ENCODE results near the gene EVC2. TPM values are rescaled to one million over a fixed set of nuclear protein-coding genes. Genes with fewer than 3 reads are reported as not detected.
A peak's percentile ranks its signal among the peaks of the same experiment; 100 is the strongest.

The EVC2 gene
- total RNA-seq, 1 donor from 2014 or later: 7.4 TPM

DNA sequence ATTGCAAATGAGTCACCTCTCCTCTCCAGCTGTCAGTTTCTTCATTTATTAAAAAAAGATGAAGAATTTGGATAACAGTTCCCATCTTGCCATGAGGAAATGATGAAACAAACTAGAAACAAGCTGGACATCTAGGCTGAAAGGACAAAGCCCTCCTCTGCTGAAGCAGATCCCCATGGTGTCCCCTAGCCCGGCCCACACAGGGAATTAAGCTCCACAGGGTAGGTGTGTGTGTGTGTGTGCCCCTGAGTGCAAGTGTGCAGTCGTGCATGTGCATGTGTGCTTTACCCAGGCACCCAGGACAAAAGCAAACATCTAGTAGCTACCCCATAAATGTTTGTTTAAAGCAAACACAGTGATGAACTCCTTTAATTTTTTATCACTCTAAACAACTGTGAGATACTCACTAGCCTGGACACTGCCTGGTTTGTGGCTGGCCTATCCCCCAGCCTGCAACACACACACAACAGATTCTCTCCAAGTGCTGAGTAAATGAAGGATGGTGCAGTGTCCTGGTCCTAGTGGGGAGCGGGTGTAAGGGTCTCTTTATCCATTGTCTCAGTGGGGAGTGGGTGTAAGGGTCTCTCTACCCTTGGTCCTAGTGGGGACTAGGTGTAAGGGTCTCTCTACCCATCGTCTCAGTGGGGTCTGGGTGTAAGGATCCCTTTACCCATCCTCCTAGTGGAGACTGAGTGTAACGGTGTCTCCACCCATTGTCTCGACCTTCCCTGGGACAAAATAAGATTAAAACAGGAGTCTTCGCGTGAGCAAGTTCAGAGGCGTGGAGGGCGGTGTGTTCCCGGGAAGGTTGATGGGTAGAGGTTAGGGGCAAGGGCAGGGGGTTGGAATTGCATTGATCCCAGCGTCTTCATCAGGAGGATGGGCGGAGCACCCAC lies 2.0 kb upstream of the EVC2 start:
- TF ChIP-seq, protein P1, sequence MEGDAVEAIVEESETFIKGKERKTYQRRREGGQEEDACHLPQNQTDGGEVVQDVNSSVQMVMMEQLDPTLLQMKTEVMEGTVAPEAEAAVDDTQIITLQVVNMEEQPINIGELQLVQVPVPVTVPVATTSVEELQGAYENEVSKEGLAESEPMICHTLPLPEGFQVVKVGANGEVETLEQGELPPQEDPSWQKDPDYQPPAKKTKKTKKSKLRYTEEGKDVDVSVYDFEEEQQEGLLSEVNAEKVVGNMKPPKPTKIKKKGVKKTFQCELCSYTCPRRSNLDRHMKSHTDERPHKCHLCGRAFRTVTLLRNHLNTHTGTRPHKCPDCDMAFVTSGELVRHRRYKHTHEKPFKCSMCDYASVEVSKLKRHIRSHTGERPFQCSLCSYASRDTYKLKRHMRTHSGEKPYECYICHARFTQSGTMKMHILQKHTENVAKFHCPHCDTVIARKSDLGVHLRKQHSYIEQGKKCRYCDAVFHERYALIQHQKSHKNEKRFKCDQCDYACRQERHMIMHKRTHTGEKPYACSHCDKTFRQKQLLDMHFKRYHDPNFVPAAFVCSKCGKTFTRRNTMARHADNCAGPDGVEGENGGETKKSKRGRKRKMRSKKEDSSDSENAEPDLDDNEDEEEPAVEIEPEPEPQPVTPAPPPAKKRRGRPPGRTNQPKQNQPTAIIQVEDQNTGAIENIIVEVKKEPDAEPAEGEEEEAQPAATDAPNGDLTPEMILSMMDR (IDR thresholded peaks at IDR 0.05; ENCODE audit: unreplicated experiment): peak; percentile 34
- Mint-ChIP-seq H3K27me3 (ENCODE audit: unreplicated experiment) (peaks cover 19% of the 10 kb centered on the region), H3K36me3 (ENCODE audit: low read depth, unreplicated experiment) (peaks cover 14% of the 10 kb centered on the region), H3K4me1 (ENCODE audit: unreplicated experiment) (peaks cover 28% of the 10 kb centered on the region), H3K9me3 (ENCODE audit: unreplicated experiment) (peaks cover 4% of the 10 kb centered on the region), H3K27ac (ENCODE audit: unreplicated experiment) (no peak overlapping the region), H3K4me3 (ENCODE audit: unreplicated experiment) (peak overlapping the region; percentile 90)
- DNase-seq (ENCODE audit: low spot score): peak; percentile 8

DNA sequence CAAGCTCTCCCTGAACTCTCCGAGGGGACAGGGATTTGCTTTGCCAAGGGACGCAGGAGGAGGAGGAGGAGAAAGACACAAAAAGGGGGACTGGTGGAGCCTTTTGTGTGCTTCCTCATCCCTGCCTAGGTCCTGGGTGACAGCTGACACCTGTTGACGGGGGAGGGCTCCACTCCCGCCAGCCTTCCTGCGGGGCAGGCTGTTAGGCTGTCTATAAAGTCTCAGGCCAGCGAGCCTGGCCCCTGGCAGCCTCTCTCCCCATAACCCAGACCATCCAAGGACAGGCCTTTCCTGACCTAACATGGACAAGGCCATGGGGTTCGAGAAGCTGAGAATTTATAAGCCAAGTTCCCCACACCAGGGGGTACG lies 832 bp upstream of the EVC2 start:
- Mint-ChIP-seq H3K4me3 (ENCODE audit: unreplicated experiment) (no peak overlapping the region), H3K27me3 (ENCODE audit: unreplicated experiment) (peaks cover 19% of the 10 kb centered on the region), H3K27ac (ENCODE audit: unreplicated experiment) (no peak overlapping the region), H3K9me3 (ENCODE audit: unreplicated experiment) (peaks cover 1% of the 10 kb centered on the region), H3K36me3 (ENCODE audit: low read depth, unreplicated experiment) (peaks cover 18% of the 10 kb centered on the region), H3K4me1 (ENCODE audit: unreplicated experiment) (peaks cover 28% of the 10 kb centered on the region)
- TF ChIP-seq, protein P1 (IDR thresholded peaks at IDR 0.05; ENCODE audit: unreplicated experiment): no peak
- peak; percentile 6 for DNase-seq (ENCODE audit: low spot score)

DNA sequence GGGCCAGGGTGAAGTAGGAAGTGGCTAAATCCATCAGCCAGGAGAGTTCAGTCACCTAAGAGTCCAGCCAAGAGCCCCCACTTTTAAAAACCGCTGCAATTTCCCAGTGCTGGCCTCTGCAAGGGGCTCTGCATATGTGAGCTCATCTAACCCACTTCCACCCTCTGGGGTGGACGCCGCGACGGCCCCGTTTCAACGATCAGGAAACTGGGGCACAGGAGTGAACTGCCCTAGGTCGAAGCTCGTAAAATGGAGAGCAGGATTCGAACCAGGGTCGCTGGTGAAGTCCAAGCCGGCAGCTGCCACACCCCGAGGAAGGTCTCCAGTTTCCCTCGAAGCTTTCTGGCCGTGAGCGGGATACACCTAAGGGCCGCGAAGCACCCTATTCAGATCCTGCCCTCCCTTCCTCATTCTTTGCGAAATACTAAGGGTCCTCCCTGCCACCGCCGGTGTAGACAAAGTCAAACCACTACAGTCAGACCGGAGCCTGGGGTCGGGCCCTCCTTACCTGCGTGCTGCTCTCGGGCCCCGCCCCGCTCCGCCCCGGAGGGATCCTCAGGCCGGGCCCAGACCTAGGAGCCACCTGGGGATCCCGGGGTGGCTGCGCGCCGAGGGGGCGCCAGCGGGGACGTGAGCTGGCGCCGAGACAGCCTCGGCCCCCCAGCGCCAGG lies 446 bp downstream of the EVC2 start:
- H3K4me1 Mint-ChIP-seq (ENCODE audit: unreplicated experiment): peaks cover 28% of the 10 kb centered on the region
- peak overlapping the region; percentile 86 for H3K4me3 Mint-ChIP-seq (ENCODE audit: unreplicated experiment)
- no peak for DNase-seq (ENCODE audit: low spot score)
- H3K9me3 Mint-ChIP-seq (ENCODE audit: unreplicated experiment): peaks cover 9% of the 10 kb centered on the region
- H3K27me3 Mint-ChIP-seq (ENCODE audit: unreplicated experiment): peaks cover 19% of the 10 kb centered on the region
- TF ChIP-seq, protein P1 (IDR thresholded peaks at IDR 0.05; ENCODE audit: unreplicated experiment): no peak
- H3K27ac Mint-ChIP-seq (ENCODE audit: unreplicated experiment): no peak overlapping the region
- peaks cover 25% of the 10 kb centered on the region for H3K36me3 Mint-ChIP-seq (ENCODE audit: low read depth, unreplicated experiment)

DNA sequence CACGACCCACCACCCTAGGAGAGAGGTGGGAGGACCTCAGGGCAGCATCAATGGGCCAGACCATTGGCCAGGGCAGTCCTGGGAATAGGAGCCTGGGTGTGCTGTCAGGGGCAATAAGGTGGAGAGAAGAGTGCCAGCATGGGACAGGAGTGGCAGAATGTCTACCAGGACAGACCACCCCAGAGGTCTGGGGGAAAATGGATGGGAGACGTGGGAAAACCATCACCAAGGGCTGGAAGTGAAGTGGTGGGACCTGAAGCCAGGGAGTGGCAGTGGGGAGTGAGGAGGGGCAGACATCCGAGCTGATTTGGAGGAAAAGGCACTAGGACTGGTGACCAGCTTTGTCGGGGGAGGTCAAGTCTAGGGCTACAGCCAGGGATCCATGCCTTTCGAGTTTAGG lies 993 bp downstream of the EVC2 start:
- no peak for DNase-seq (ENCODE audit: low spot score)
- H3K4me1 Mint-ChIP-seq (ENCODE audit: unreplicated experiment): peaks cover 24% of the 10 kb centered on the region
- TF ChIP-seq, protein P1 (IDR thresholded peaks at IDR 0.05; ENCODE audit: unreplicated experiment): no peak

More for the DNA sequence above, 993 bp downstream of the EVC2 start:
- Mint-ChIP-seq H3K27ac (ENCODE audit: unreplicated experiment) (peak overlapping the region; percentile 48), H3K4me3 (ENCODE audit: unreplicated experiment) (peak overlapping the region; percentile 86), H3K27me3 (ENCODE audit: unreplicated experiment) (peaks cover 15% of the 10 kb centered on the region), H3K9me3 (ENCODE audit: unreplicated experiment) (peaks cover 9% of the 10 kb centered on the region), H3K36me3 (ENCODE audit: low read depth, unreplicated experiment) (peaks cover 27% of the 10 kb centered on the region)

Measured in endothelial cell (in vitro differentiated cells).